IMR-90 (cell line): ENCODE measurements around the gene ACTN2. TPM values are rescaled to one million over a fixed set of nuclear protein-coding genes. Genes with fewer than 3 reads are reported as not detected.

Experiments
- ATAC-seq: fragments of 200-7000 bp; cut with Tn5 transposase; 2 replicates; pipeline ENCODE4 v1.9.1; 2020; ENCODE audit warnings: low read depth, mild to moderate bottlenecking, moderate library complexity
- BruUV-seq: library from RNA; stranded (reverse); fragments of 400-500 nt; replicated peaks from 2 replicates; lab custom pipeline; 2021; lab: Mats Ljungman, UMichigan
- CTCF ChIA-PET: fragments of 300-600 bp; formaldehyde crosslinking; extraction: SDS; loops from one replicate; lab custom pipeline; 2021; ENCODE audit warnings: antibody characterized with exemption; lab: Yijun Ruan, JAX
- POLR2A ChIA-PET: fragments of 300-600 bp; sonication (Branson Sonifier 250); formaldehyde crosslinking; loops from one replicate; lab custom pipeline; 2022; ENCODE audit warnings: antibody characterized with exemption; ENCODE audit not compliant: unreplicated experiment; lab: Charles Lee
- DNase-seq: peaks from one replicate; pipeline ENCODE4 v3.0.0; 2013
- H2AFZ ChIP-seq: replicated peaks from 2 replicates; pipeline ENCODE3; 2013; ENCODE audit warnings: low read length, mild to moderate bottlenecking; ENCODE audit not compliant: poor library complexity
- H2AK5ac ChIP-seq: 2 replicates; pipeline ENCODE4 v1.6.1; 2013; ENCODE audit warnings: low read depth, low read length, inconsistent platforms
- H2AK9ac ChIP-seq: replicated peaks from 2 replicates; pipeline ENCODE3; 2013; ENCODE audit warnings: mild to moderate bottlenecking, low read depth, low read length, moderate library complexity; ENCODE audit not compliant: poor library complexity
- H2BK120ac ChIP-seq: 2 replicates; pipeline ENCODE4 v1.6.1; 2013; ENCODE audit warnings: low read depth, low read length, inconsistent platforms
- H2BK15ac ChIP-seq: 3 replicates; pipeline ENCODE4 v1.6.1; 2013; ENCODE audit warnings: low read depth, low read length, inconsistent platforms
- H2BK20ac ChIP-seq: 2 replicates; pipeline ENCODE4 v1.6.1; 2013; ENCODE audit warnings: low read depth, mild to moderate bottlenecking, inconsistent platforms, low read length, moderate library complexity
- H2BK5ac ChIP-seq: 2 replicates; pipeline ENCODE4 v1.6.1; 2013; ENCODE audit warnings: mild to moderate bottlenecking, low read depth, low read length, inconsistent platforms; ENCODE audit not compliant: poor library complexity, severe bottlenecking
- H3K14ac ChIP-seq: replicated peaks from 2 replicates; pipeline ENCODE4 v1.6.1; 2013; ENCODE audit warnings: low read depth, low read length, inconsistent platforms
- H3K18ac ChIP-seq: 2 replicates; pipeline ENCODE4 v1.6.1; 2013; ENCODE audit warnings: low read depth, low read length, control low read depth
- H3K23ac ChIP-seq: 2 replicates; pipeline ENCODE4 v1.6.1; 2013; ENCODE audit warnings: low read depth, low read length, inconsistent platforms
- H3K27ac ChIP-seq: 2 replicates; pipeline ENCODE4 v1.5.1; 2013; ENCODE audit warnings: mild to moderate bottlenecking, control low read depth, low read length; ENCODE audit not compliant: insufficient read depth
- H3K27me3 ChIP-seq: 2 replicates; pipeline ENCODE4 v1.6.1; 2013; ENCODE audit warnings: low read length; ENCODE audit not compliant: control insufficient read depth, insufficient read depth
- H3K36me3 ChIP-seq: 2 replicates; pipeline ENCODE4 v1.6.1; 2013; ENCODE audit warnings: low read length, mixed read lengths; ENCODE audit not compliant: control insufficient read depth, insufficient read depth
- H3K4ac ChIP-seq: 2 replicates; pipeline ENCODE4 v1.6.1; 2013; ENCODE audit warnings: low read depth, low read length, inconsistent platforms
- H3K4me1 ChIP-seq: 2 replicates; pipeline ENCODE4 v1.6.1; 2013; ENCODE audit warnings: low read length, mixed read lengths; ENCODE audit not compliant: control insufficient read depth, insufficient read depth
- H3K4me2 ChIP-seq: 2 replicates; pipeline ENCODE4 v1.6.1; 2013; ENCODE audit warnings: low read depth, mild to moderate bottlenecking, control low read depth, low read length, moderate library complexity
- H3K4me3 ChIP-seq: 2 replicates; pipeline ENCODE4 v1.5.1; 2013; ENCODE audit warnings: low read depth, mild to moderate bottlenecking, control low read depth, low read length, moderate library complexity; ENCODE audit not compliant: insufficient read depth
- H3K56ac ChIP-seq: 2 replicates; pipeline ENCODE4 v1.6.1; 2013; ENCODE audit warnings: low read length, inconsistent platforms; ENCODE audit not compliant: insufficient read depth; ENCODE audit errors: extremely low read depth
- H3K79me1 ChIP-seq, 2 experiments: 2 replicates each; pipeline ENCODE4 v1.6.1; 2013; ENCODE audit warnings: low read length in 2 of 2, inconsistent platforms in 1 of 2, low read depth in 1 of 2
- H3K9ac ChIP-seq: 2 replicates; pipeline ENCODE4 v1.6.1; 2013; ENCODE audit warnings: low read depth, low read length, control low read depth
- H3K9me1 ChIP-seq: 2 replicates; pipeline ENCODE4 v1.6.1; 2013; ENCODE audit warnings: low read length, inconsistent platforms; ENCODE audit not compliant: insufficient read depth
- H3K9me3 ChIP-seq: 2 replicates; pipeline ENCODE4 v1.6.1; 2013; ENCODE audit warnings: low read length; ENCODE audit not compliant: control insufficient read depth, insufficient read depth
- H4K20me1 ChIP-seq: 2 replicates; pipeline ENCODE4 v1.6.1; 2013; ENCODE audit warnings: low read length, inconsistent platforms; ENCODE audit not compliant: insufficient read depth
- H4K5ac ChIP-seq: 2 replicates; pipeline ENCODE4 v1.6.1; 2013; ENCODE audit warnings: mild to moderate bottlenecking, low read depth, low read length, control low read depth
- H4K8ac ChIP-seq, 2 experiments: 2 replicates each; pipeline ENCODE4 v1.6.1; 2013; ENCODE audit warnings: low read depth in 2 of 2, low read length in 2 of 2, control low read depth in 1 of 2, inconsistent platforms in 1 of 2
- H4K91ac ChIP-seq: 2 replicates; pipeline ENCODE4 v1.6.1; 2013; ENCODE audit warnings: low read depth, low read length, inconsistent platforms; ENCODE audit not compliant: insufficient read depth
- BHLHE40 ChIP-seq: fragments of 150-350 bp; IDR thresholded peaks from 2 replicates; pipeline ENCODE4 v1.6.1; 2016; ENCODE audit warnings: mild to moderate bottlenecking, low read depth, low read length
- CEBPB ChIP-seq: IDR thresholded peaks from 2 replicates; pipeline ENCODE4 v1.6.1; 2012; ENCODE audit warnings: low read depth, low read length, improper control_type of control experiment
- CHD1 ChIP-seq: IDR thresholded peaks from 2 replicates; pipeline ENCODE4 v1.6.1; 2012; ENCODE audit warnings: low read depth, low read length, improper control_type of control experiment
- FOS ChIP-seq: fragments of 150-350 bp; IDR thresholded peaks from 2 replicates; pipeline ENCODE4 v1.6.1; 2016; ENCODE audit warnings: low read depth, low read length
- MAFK ChIP-seq: IDR thresholded peaks from 2 replicates; pipeline ENCODE4 v1.6.1; 2012; ENCODE audit warnings: low read depth, low read length, improper control_type of control experiment
- MAZ ChIP-seq: IDR thresholded peaks from 2 replicates; pipeline ENCODE4 v1.6.1; 2012; ENCODE audit warnings: low read depth, mild to moderate bottlenecking, low read length, improper control_type of control experiment, moderate library complexity, borderline replicate concordance
- MXI1 ChIP-seq: IDR thresholded peaks from 2 replicates; pipeline ENCODE4 v1.6.1; 2012; ENCODE audit warnings: low read depth, mild to moderate bottlenecking, low read length, moderate library complexity, borderline replicate concordance
- NFE2L2 ChIP-seq: fragments of 150-350 bp; IDR thresholded peaks from 2 replicates; pipeline ENCODE4 v1.6.1; 2016; ENCODE audit warnings: low read depth, mild to moderate bottlenecking, low read length
- POLR2A ChIP-seq: IDR thresholded peaks from 2 replicates; pipeline ENCODE4 v1.6.1; 2012; ENCODE audit warnings: mild to moderate bottlenecking, low read depth, low read length
- RAD21 ChIP-seq: IDR thresholded peaks from 2 replicates; pipeline ENCODE4 v1.6.1; 2012; ENCODE audit warnings: low read length, improper control_type of control experiment
- RFX5 ChIP-seq: IDR thresholded peaks from 2 replicates; pipeline ENCODE4 v1.8.0; 2012; ENCODE audit warnings: low read depth, mild to moderate bottlenecking, low read length, moderate library complexity
- SMC3 ChIP-seq: fragments of 150-350 bp; IDR thresholded peaks from 2 replicates; pipeline ENCODE4 v1.6.1; 2016; ENCODE audit warnings: low read depth, mild to moderate bottlenecking, antibody characterized with exemption, low read length, moderate library complexity
- WGBS, 2 experiments: methylation state at CpG; one replicate each; pipeline versions ENCODE4 v1.1.5 to v1.1.7; 2013; ENCODE audit warnings: missing lambda C conversion rate in 2 of 2; ENCODE audit not compliant: insufficient read length in 1 of 2; ENCODE audit errors: extremely low coverage in 2 of 2; 5-methylcytosine and 5-hydroxymethylcytosine counted together
- dilution Hi-C: fragments of 300-500 bp; cut with HindIII; formaldehyde crosslinking; loops from one replicate; pipeline ENCODE4 v1.14.3; 2018; ENCODE audit warnings: low sequenced_read_pairs; ENCODE audit not compliant: unreplicated experiment
- in situ Hi-C: fragments of 300-500 bp; cut with MboI; formaldehyde crosslinking; loops from 3 replicates; pipeline ENCODE4 v1.14.3; 2019; ENCODE audit warnings: low sequenced_read_pairs, inconsistent platforms, mixed read lengths
- intact Hi-C: fragments of 100-400 bp; cut with micrococcal nuclease; formaldehyde crosslinking; loops from 2 replicates; pipeline ENCODE4 v1.10.0; 2022
- polyA plus RNA-seq, 3 experiments: library from polyadenylated mRNA; depleted of rRNA; stranded (reverse); fragments of >200 nt; gene quantifications; 2 replicates each; pipeline ENCODE4 v1.2.3, GENCODE V29; 2012; ENCODE audit warnings: low replicate concordance in 1 of 3
- total RNA-seq: library from RNA; depleted of rRNA; stranded (reverse); fragments of >200 nt; gene quantifications from 2 replicates; pipeline ENCODE4 v1.2.3, GENCODE V29; 2012
- TF ChIP-seq, protein P1 (sequence below): conservative IDR thresholded peaks from 2 replicates; pipeline ENCODE4 v1.5.1; 2012; ENCODE audit warnings: mild to moderate bottlenecking, low read depth, low read length, improper control_type of control experiment
- TF ChIP-seq, protein P2 (sequence below): fragments of 150-350 bp; IDR thresholded peaks from 2 replicates; pipeline ENCODE4 v1.6.1; 2016; ENCODE audit warnings: low read depth, mild to moderate bottlenecking, low read length, moderate library complexity, borderline replicate concordance

ACTN2 gene
- total and polyA plus RNA-seq, 2 of the 4 experiments (the other 2 are of a cell fraction) = under 0.01 TPM; not detected in 1

DNA sequence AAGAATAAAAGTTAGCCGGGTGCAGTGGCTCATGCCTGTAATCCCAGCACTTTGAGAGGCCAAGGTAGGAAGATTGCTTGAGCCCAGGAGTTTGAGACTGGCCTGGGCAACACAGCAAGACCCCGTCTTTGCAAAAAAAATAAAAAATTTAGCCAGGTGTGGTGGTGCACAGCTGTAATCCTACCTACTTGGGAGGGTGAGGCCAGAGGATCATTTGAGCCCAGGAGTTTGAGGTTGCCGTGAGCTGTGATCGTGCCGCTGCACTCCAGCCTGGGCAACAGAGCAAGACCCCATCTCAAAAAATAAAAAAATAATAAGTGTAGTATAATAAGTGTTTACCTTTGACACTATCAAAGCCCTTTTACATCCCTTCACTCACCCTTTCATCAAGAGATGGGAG is 5.0 kb downstream of the ACTN2 start:
- BruUV-seq = no TSS peak
- POLR2A ChIA-PET = no interaction called here

More for the DNA sequence above, 5.0 kb downstream of the ACTN2 start:
- Histone ChIP-seq H2BK120ac (no peak overlapping the region), H4K5ac (no peak overlapping the region), H2BK5ac (no peak overlapping the region), H3K18ac (no peak overlapping the region), H3K23ac (no peak overlapping the region), H3K4ac (no peak overlapping the region), H2AK5ac (no peak overlapping the region), H4K91ac (no peak overlapping the region), H3K56ac (no peak overlapping the region), H3K27me3 (peaks cover 4% of the 10 kb centered on the region; the same call in 1 of the 2 replicates), H3K27ac (no peak overlapping the region), H3K4me3 (no peak overlapping the region), H4K20me1 (no peaks in the 10 kb centered on the region), H2BK20ac (no peak overlapping the region), H3K9me3 (no peaks in the 10 kb centered on the region), H2AK9ac (no peak overlapping the region), H2BK15ac (no peak overlapping the region), H3K4me1 (0 out of 2 replicates have a peak, but pooled peaks cover 2% of the 10 kb centered on the region), H3K14ac (no peak overlapping the region), H2AFZ (no peak overlapping the region), H3K4me2 (no peak overlapping the region), H4K8ac (no peak overlapping the region), H3K9ac (no peak overlapping the region), H3K9me1 (no peaks in the 10 kb centered on the region), H3K79me1 (no peaks in the 10 kb centered on the region), H3K36me3 (no peaks in the 10 kb centered on the region)
- TF ChIP-seq, protein P1, sequence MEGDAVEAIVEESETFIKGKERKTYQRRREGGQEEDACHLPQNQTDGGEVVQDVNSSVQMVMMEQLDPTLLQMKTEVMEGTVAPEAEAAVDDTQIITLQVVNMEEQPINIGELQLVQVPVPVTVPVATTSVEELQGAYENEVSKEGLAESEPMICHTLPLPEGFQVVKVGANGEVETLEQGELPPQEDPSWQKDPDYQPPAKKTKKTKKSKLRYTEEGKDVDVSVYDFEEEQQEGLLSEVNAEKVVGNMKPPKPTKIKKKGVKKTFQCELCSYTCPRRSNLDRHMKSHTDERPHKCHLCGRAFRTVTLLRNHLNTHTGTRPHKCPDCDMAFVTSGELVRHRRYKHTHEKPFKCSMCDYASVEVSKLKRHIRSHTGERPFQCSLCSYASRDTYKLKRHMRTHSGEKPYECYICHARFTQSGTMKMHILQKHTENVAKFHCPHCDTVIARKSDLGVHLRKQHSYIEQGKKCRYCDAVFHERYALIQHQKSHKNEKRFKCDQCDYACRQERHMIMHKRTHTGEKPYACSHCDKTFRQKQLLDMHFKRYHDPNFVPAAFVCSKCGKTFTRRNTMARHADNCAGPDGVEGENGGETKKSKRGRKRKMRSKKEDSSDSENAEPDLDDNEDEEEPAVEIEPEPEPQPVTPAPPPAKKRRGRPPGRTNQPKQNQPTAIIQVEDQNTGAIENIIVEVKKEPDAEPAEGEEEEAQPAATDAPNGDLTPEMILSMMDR = no peak
- TF ChIP-seq SMC3 (no peak), CEBPB (no peak), MAZ (no peak), BHLHE40 (no peak), POLR2A (no peak), RAD21 (no peak), FOS (no peak), RFX5 (no peak), MAFK (no peak), CHD1 (no peak), NFE2L2 (no peak), MXI1 (no peak)
- TF ChIP-seq, protein P2, sequence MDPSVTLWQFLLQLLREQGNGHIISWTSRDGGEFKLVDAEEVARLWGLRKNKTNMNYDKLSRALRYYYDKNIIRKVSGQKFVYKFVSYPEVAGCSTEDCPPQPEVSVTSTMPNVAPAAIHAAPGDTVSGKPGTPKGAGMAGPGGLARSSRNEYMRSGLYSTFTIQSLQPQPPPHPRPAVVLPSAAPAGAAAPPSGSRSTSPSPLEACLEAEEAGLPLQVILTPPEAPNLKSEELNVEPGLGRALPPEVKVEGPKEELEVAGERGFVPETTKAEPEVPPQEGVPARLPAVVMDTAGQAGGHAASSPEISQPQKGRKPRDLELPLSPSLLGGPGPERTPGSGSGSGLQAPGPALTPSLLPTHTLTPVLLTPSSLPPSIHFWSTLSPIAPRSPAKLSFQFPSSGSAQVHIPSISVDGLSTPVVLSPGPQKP = no peak
- no peak for DNase-seq
- CTCF ChIA-PET = no interaction called here
- ATAC-seq = no peak
- intact Hi-C loops (no loop called here), dilution Hi-C loops (no loop called here), in situ Hi-C loops (no loop called here)
- no CpG with 5 or more reads among the region's 5 CpGs for WGBS, 2 experiments
